Naive thymus-derived CD4-positive, alpha-beta T cell (primary cell): ENCODE data around the gene SUFU. TPM values are rescaled to one million over a fixed set of nuclear protein-coding genes. Genes with fewer than 3 reads are reported as not detected.

Source experiments
- ATAC-seq: fragments of 150-1000 bp; cut with Tn5 transposase; 2 replicates; pipeline ENCODE4 v1.10.0; 2021; ENCODE audit warnings: mild to moderate bottlenecking, moderate library complexity
- CTCF ChIA-PET: fragments of 350-600 bp; sonication (Branson Sonifier 250); formaldehyde crosslinking; loops from one replicate; lab custom pipeline; 2021; ENCODE audit warnings: antibody characterized with exemption; lab: Charles Lee
- POLR2A ChIA-PET: fragments of 350-600 bp; sonication (Branson Sonifier 250); formaldehyde crosslinking; loops from one replicate; lab custom pipeline; 2021; ENCODE audit warnings: antibody characterized with exemption, inconsistent platforms; lab: Charles Lee
- DNase-seq, 9 donors: peaks; one replicate each; pipeline versions ENCODE4 v3.0.0 to v3.0.0-alpha.2; 2020 to 2022; ENCODE audit warnings: mixed read lengths in 1 of 9
- H3K27ac ChIP-seq: one replicate; pipeline ENCODE4 v1.7.0; 2013; ENCODE audit warnings: mild to moderate bottlenecking, low read depth, low read length, moderate library complexity
- H3K27me3 ChIP-seq, 2 donors: one replicate each; pipeline ENCODE4 v1.7.0; 2013; ENCODE audit warnings: low read length in 2 of 2, mild to moderate bottlenecking in 2 of 2, moderate library complexity in 2 of 2; ENCODE audit not compliant: control insufficient read depth in 2 of 2, insufficient read depth in 2 of 2
- H3K36me3 ChIP-seq, 3 experiments: 1 replicate in 2 of 3; 2 replicates in 1 of 3; pipeline ENCODE4 v1.7.0; 2013; ENCODE audit warnings: low read length in 3 of 3, mild to moderate bottlenecking in 3 of 3, moderate library complexity in 1 of 3; ENCODE audit not compliant: insufficient read depth in 3 of 3, control insufficient read depth in 2 of 3
- H3K4me1 ChIP-seq, 2 donors: one replicate each; pipeline ENCODE4 v1.7.0; 2013; ENCODE audit warnings: low read length in 2 of 2, mild to moderate bottlenecking in 2 of 2, moderate library complexity in 1 of 2; ENCODE audit not compliant: control insufficient read depth in 2 of 2, insufficient read depth in 2 of 2
- H3K4me3 ChIP-seq: 2 replicates; pipeline ENCODE4 v1.7.0; 2013; ENCODE audit warnings: mild to moderate bottlenecking, low read length
- H3K9me3 ChIP-seq, 3 experiments: 1 replicate in 2 of 3; 2 replicates in 1 of 3; pipeline ENCODE4 v1.7.0; 2013; ENCODE audit warnings: low read length in 3 of 3; ENCODE audit not compliant: control insufficient read depth in 2 of 3
- H3K27ac Mint-ChIP-seq, 9 donors: one replicate each; pipeline ENCODE4 v1.8.0; 2020 to 2022; ENCODE audit warnings: mixed read lengths in 9 of 9, mild to moderate bottlenecking in 8 of 9, moderate library complexity in 5 of 9, inconsistent platforms in 2 of 9
- H3K27me3 Mint-ChIP-seq, 5 donors: one replicate each; pipeline ENCODE4 v1.8.0; 2021 to 2022; ENCODE audit warnings: mixed read lengths in 5 of 5, mild to moderate bottlenecking in 1 of 5
- H3K36me3 Mint-ChIP-seq, 5 donors: one replicate each; pipeline ENCODE4 v1.8.0; 2020 to 2022; ENCODE audit warnings: mixed read lengths in 5 of 5, mild to moderate bottlenecking in 3 of 5, inconsistent platforms in 1 of 5
- H3K4me1 Mint-ChIP-seq, 7 donors: one replicate each; pipeline ENCODE4 v1.8.0; 2020 to 2022; ENCODE audit warnings: mixed read lengths in 7 of 7, mild to moderate bottlenecking in 3 of 7, inconsistent platforms in 1 of 7
- H3K4me3 Mint-ChIP-seq, 10 donors: one replicate each; pipeline ENCODE4 v1.8.0; 2020 to 2022; ENCODE audit warnings: mild to moderate bottlenecking in 10 of 10, mixed read lengths in 10 of 10, moderate library complexity in 6 of 10, inconsistent platforms in 2 of 10
- H3K9me3 Mint-ChIP-seq, 11 donors: one replicate each; pipeline ENCODE4 v1.8.0; 2020 to 2022; ENCODE audit warnings: mixed read lengths in 11 of 11, mild to moderate bottlenecking in 4 of 11, inconsistent platforms in 1 of 11, moderate library complexity in 1 of 11
- intact Hi-C, 2 donors: fragments of 100-400 bp; cut with micrococcal nuclease; formaldehyde crosslinking; loops; one replicate each; pipeline ENCODE4 v1.15.1; 2023
- polyA plus RNA-seq, 2 donors: library from polyadenylated mRNA; unstranded; fragments of 300-500 nt; fragmentation: Illumina TruSeq; gene quantifications; one replicate each; pipeline ENCODE4 v1.2.3, GENCODE V29; 2021
- total RNA-seq, 6 experiments: library from RNA in 5 of 6; stranded (reverse) in 5 of 6; gene quantifications; 1 replicate in 5 of 6; 2 replicates in 1 of 6; pipeline ENCODE4 v1.2.3 and lab custom pipeline; 2021 to 2026

Gene SUFU
- total and polyA plus RNA-seq, 7 experiments from 2014 or later = 2.9 to 17.5 (median 14.4) TPM

DNA sequence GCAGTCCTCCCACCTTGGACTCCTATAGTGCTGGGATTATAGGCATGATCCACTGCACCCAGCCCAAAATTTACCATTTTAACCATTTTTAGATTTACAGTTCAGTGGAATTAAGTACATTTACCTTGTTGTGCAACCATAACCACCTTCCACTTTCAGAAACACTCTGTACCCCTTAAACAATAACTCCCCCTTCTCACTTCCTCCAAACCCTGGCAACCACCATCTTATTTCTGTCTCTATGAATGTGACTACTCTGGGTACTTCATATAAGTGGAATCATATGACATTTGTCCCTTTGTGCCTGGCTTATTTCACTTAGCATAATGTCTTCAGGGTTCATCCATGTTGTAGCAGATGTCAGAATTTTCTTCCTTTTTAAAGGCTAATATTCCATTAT, 33.6 kb downstream of the SUFU start:
- POLR2A ChIA-PET = no interaction called here
- no peaks in the 10 kb centered on the region for H3K27me3 ChIP-seq
- peaks cover 0 to 20% (median 7%) of the 10 kb centered on the region in 5 donors for H3K36me3 Mint-ChIP-seq
- no peaks in the 10 kb centered on the region for H3K9me3 Mint-ChIP-seq
- H3K9me3 ChIP-seq = no peaks in the 10 kb centered on the region
- no peak for DNase-seq
- CTCF ChIA-PET = no interaction called here
- ATAC-seq = no peak
- H3K27ac ChIP-seq = no peak overlapping the region
- no peak overlapping the region for H3K4me3 ChIP-seq
- no peak overlapping the region for H3K4me3 Mint-ChIP-seq
- peaks cover 0 to 3% (median 0%) of the 10 kb centered on the region in 3 experiments for H3K36me3 ChIP-seq
- H3K4me1 Mint-ChIP-seq = peaks cover 5 to 20% (median 16%) of the 10 kb centered on the region in 7 donors
- peak overlapping the region in 2 of 9 donors; percentile 1 to 2 for H3K27ac Mint-ChIP-seq
- no peaks in the 10 kb centered on the region for H3K27me3 Mint-ChIP-seq
- no peaks in the 10 kb centered on the region for H3K4me1 ChIP-seq
- intact Hi-C loops = no loop called here

DNA sequence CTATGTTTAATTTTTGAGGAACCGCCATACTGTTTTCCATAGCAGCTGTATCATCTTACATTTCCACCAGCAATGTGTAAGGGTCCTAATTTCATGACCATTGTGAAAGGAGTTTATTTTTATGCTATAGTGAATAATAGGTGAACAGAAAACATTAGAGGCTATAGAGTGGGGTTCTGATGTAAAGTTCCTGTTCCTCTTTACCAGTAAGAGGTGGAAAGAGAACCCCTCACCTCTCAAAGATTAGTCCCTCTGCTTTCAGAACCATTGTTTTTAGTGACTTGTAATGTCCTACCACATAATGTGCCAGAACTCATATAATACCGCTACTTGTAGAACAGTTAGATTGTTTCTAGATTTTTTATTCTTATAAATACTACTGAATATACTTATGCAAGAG, 34.2 kb downstream of the SUFU start:
- Histone ChIP-seq H3K36me3 (peaks cover 0 to 3% (median 0%) of the 10 kb centered on the region in 3 experiments), H3K9me3 (no peaks in the 10 kb centered on the region), H3K4me1 (no peaks in the 10 kb centered on the region), H3K27me3 (no peaks in the 10 kb centered on the region), H3K27ac (no peak overlapping the region), H3K4me3 (no peak overlapping the region)
- DNase-seq = no peak
- no peak for ATAC-seq
- CTCF ChIA-PET = no interaction called here
- POLR2A ChIA-PET = no interaction called here
- no peaks in the 10 kb centered on the region for H3K27me3 Mint-ChIP-seq
- no peaks in the 10 kb centered on the region for H3K9me3 Mint-ChIP-seq
- H3K27ac Mint-ChIP-seq = no peak overlapping the region
- no peak overlapping the region for H3K4me3 Mint-ChIP-seq
- intact Hi-C loops = no loop called here
- H3K4me1 Mint-ChIP-seq = peaks cover 5 to 17% (median 12%) of the 10 kb centered on the region in 7 donors
- H3K36me3 Mint-ChIP-seq = peaks cover 0 to 15% (median 4%) of the 10 kb centered on the region in 5 donors

DNA sequence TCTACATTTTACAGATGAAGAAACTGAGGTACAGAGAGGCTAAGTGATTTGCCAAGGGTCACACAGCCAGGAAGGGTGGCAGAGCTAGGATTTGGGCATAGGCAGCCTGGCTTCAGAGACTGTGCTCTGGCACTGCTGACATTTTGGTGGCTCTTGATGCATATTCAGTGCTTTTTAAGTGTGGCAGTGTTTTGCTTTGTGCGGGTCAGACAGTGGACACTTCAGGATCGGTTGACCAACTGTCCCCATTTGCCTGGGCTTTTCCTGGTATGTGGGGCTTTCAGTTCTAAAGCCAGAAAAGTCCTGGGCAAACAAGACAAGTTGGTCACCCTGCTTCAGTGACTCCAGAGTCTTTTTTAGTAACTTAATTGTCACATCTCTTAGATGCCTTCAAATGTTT, 35.0 kb downstream of the SUFU start:
- Histone ChIP-seq H3K27me3 (no peaks in the 10 kb centered on the region), H3K27ac (no peak overlapping the region), H3K4me1 (no peaks in the 10 kb centered on the region), H3K4me3 (no peak overlapping the region), H3K36me3 (peaks cover 0 to 3% (median 0%) of the 10 kb centered on the region in 3 experiments), H3K9me3 (no peaks in the 10 kb centered on the region)
- ATAC-seq = no peak
- Mint-ChIP-seq H3K4me1 (peaks cover 2 to 14% (median 12%) of the 10 kb centered on the region in 7 donors), H3K27me3 (no peaks in the 10 kb centered on the region), H3K9me3 (no peaks in the 10 kb centered on the region), H3K27ac (no peak overlapping the region), H3K4me3 (no peak overlapping the region), H3K36me3 (peaks cover 0 to 12% (median 4%) of the 10 kb centered on the region in 5 donors)
- ChIA-PET POLR2A (no interaction called here), CTCF (no interaction called here)
- DNase-seq = no peak
- intact Hi-C loops = no loop called here

DNA sequence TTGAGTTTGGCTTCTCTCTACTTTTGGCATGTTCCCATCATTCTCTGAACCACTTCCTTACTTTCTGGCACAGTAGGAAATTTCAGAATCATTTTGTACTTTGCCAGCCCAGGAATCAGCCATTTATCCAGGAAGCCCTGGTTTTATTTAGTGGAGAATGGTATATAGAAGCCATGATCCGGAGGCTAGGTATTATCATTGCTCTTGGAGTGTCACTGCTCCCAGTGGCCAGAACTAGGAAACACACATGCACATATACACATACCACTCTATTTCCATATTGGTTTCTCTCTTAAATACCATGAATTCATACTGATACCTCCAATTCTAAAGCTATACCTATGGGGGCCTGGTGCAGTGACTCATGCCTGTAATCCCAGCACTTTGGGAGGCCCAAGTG, 36.3 kb downstream of the SUFU start:
- Mint-ChIP-seq H3K36me3 (peaks cover 0 to 15% (median 1%) of the 10 kb centered on the region in 5 donors), H3K4me3 (no peak overlapping the region), H3K27me3 (no peaks in the 10 kb centered on the region), H3K9me3 (no peaks in the 10 kb centered on the region), H3K4me1 (peaks cover 4 to 14% (median 12%) of the 10 kb centered on the region in 7 donors), H3K27ac (peak overlapping the region in 1 of 9 donors; percentile 17)
- DNase-seq (no peak), ATAC-seq (no peak)
- Histone ChIP-seq H3K4me3 (no peak overlapping the region), H3K27ac (no peak overlapping the region), H3K36me3 (no peaks in the 10 kb centered on the region), H3K27me3 (no peaks in the 10 kb centered on the region), H3K9me3 (no peaks in the 10 kb centered on the region), H3K4me1 (no peaks in the 10 kb centered on the region)
- POLR2A ChIA-PET = no interaction called here
- CTCF ChIA-PET = interaction anchor here (0.5 to 0.6 kb wide), 2 partner anchors 13 to 38 kb away, joined by 3 read pairs; no protein-coding TSS in a partner anchor
- intact Hi-C loops = loop anchor here in 1 of 2 donors (2.0 kb wide), 1 partner anchor 37 kb away; the partner anchor contains the start of genes ACTR1A and SUFU

DNA sequence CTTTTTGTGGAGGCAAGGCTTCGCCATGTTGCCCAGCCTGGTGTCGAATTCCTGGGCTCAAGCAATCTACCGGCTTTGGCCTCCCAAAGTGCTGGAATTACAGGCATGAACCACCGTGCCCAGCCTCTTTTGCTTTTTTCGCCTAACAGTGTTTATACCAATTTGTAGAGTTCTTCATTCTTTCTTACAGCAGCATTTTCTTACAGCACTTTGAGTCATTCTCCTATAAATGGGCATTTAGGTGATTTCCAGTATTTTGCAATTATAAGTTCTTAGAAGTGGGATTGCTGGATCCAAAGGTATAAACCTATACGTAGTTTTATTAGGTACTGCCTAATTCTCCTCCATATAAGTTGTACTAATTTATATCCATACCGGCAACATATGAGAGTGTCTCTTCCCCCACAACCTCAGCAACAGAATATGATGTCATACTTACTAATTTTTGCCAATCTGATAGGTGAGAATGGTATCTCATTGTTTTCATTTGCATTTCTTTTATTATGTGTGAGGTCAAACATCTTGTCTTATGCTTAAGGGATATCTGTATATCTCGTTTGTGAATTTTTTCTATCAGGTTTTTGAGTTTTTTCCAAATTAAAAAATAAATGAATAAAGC, 39.1 kb downstream of the SUFU start:
- H3K9me3 Mint-ChIP-seq = no peaks in the 10 kb centered on the region
- intact Hi-C loops = no loop called here
- H3K9me3 ChIP-seq = no peaks in the 10 kb centered on the region
- H3K36me3 ChIP-seq = no peaks in the 10 kb centered on the region
- peaks cover 0 to 5% (median 0%) of the 10 kb centered on the region in 5 donors for H3K36me3 Mint-ChIP-seq
- DNase-seq = no peak
- H3K4me1 ChIP-seq = no peaks in the 10 kb centered on the region
- POLR2A ChIA-PET = no interaction called here
- no peak overlapping the region for H3K4me3 Mint-ChIP-seq
- H3K27ac ChIP-seq = no peak overlapping the region
- H3K27ac Mint-ChIP-seq = no peak overlapping the region
- H3K27me3 ChIP-seq = no peaks in the 10 kb centered on the region
- no peak overlapping the region for H3K4me3 ChIP-seq
- no peak for ATAC-seq
- no peaks in the 10 kb centered on the region for H3K27me3 Mint-ChIP-seq
- peaks cover 0 to 16% (median 10%) of the 10 kb centered on the region in 7 donors for H3K4me1 Mint-ChIP-seq
- CTCF ChIA-PET = no interaction called here

DNA sequence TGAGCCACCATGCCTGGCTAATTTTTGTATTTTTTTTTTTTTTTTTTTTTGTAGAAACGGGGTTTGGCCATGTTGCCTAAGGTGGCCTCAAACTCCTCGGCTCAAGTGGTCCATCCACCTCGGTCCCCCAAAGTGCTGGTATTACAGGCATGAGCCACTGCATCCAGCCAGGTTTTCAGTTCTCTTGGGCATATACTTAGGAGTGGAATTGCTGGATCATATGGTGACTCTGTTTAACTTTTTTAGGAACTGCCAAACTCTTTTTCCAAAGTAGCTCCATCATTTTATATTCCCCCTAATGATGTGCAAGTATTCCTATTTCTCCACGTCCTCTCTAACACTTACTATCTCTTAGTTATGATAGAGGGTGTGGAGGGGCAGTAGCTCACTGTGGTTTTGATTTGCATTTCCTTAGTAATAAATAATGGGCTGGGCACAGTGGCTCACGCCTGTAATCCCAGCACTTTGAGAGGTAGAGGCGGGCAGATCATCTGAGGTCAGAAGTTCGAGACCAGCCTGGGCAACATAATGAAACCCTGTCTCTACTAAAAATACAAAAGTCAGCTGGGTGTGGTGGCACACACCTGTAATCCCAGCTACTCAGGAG, 41.6 kb downstream of the SUFU start:
- Histone ChIP-seq H3K27me3 (no peaks in the 10 kb centered on the region), H3K4me1 (no peaks in the 10 kb centered on the region), H3K4me3 (no peak overlapping the region), H3K27ac (no peak overlapping the region), H3K9me3 (no peaks in the 10 kb centered on the region), H3K36me3 (peaks cover 0 to 9% (median 0%) of the 10 kb centered on the region in 3 experiments)
- Mint-ChIP-seq H3K27me3 (no peaks in the 10 kb centered on the region), H3K9me3 (no peaks in the 10 kb centered on the region), H3K4me3 (no peak overlapping the region), H3K4me1 (peaks cover 0 to 18% (median 10%) of the 10 kb centered on the region in 7 donors), H3K36me3 (peaks cover 1 to 17% (median 5%) of the 10 kb centered on the region in 5 donors), H3K27ac (peak overlapping the region in 1 of 9 donors; percentile 57)
- ChIA-PET CTCF (no interaction called here), POLR2A (no interaction called here)
- intact Hi-C loops = no loop called here
- DNase-seq (no peak), ATAC-seq (no peak)
